HG02763 (cell line): ENCODE results near the gene SAMD10.
"Not testable (repeated sequence)": the region's sequence is repeated elsewhere in the genome, so short reads cannot be mapped to it uniquely, and the experiment has no call there.

ENCODE experiments used
- ATAC-seq: cut with Tn5 transposase; IDR thresholded peaks from one replicate; pipeline ENCODE4 v1.9.1; 2021; ENCODE audit warnings: mild to moderate bottlenecking, moderate library complexity; ENCODE audit not compliant: unreplicated experiment

Gene SAMD10

GRCh38 chr20:63942969-63943807 is 36.3 kb downstream of the SAMD10 start:
- no peak for ATAC-seq

GRCh38 chr20:63942250-63942951 is 37.0 kb downstream of the SAMD10 start:
- ATAC-seq: no peak

- ATAC-seq: no peak
Observed at GRCh38 chr20:63941282-63942081, 38.0 kb downstream of the SAMD10 start.

GRCh38 chr20:63940472-63941266 is 38.8 kb downstream of the SAMD10 start:
- no peak for ATAC-seq

- no peak for ATAC-seq
Observed at GRCh38 chr20:63940071-63940471, 39.4 kb downstream of the SAMD10 start.

- ATAC-seq: no peak
Observed at GRCh38 chr20:63939061-63939935, 40.1 kb downstream of the SAMD10 start.

- ATAC-seq: no peak
Observed at GRCh38 chr20:63937596-63937995, 41.8 kb downstream of the SAMD10 start.

- no peak for ATAC-seq
Observed at GRCh38 chr20:63935447-63935846, 44.0 kb downstream of the SAMD10 start.

GRCh38 chr20:63934271-63935068 is 45.0 kb downstream of the SAMD10 start:
- no peak for ATAC-seq

GRCh38 chr20:63933646-63934045 is 45.8 kb downstream of the SAMD10 start:
- no peak for ATAC-seq

- ATAC-seq: no peak
Observed at GRCh38 chr20:63932606-63933160, 46.8 kb downstream of the SAMD10 start.

- ATAC-seq: no peak
Observed at GRCh38 chr20:63931735-63932134, 47.7 kb downstream of the SAMD10 start.

- ATAC-seq: no peak
Observed at GRCh38 chr20:63930971-63931553, 48.4 kb downstream of the SAMD10 start.

GRCh38 chr20:63929473-63929883 is 50.0 kb downstream of the SAMD10 start:
- not testable (repeated sequence) for ATAC-seq

GRCh38 chr20:63929071-63929470 is 50.4 kb downstream of the SAMD10 start:
- no peak for ATAC-seq

- no peak for ATAC-seq
Observed at GRCh38 chr20:63926298-63926697, 53.1 kb downstream of the SAMD10 start.

- ATAC-seq: no peak
Observed at GRCh38 chr20:63924241-63924640, 55.2 kb downstream of the SAMD10 start.
